Fibroblast of mammary gland (primary cell): ENCODE data around the gene TMEM217.

Experiments used
- DNase-seq: peaks from one replicate; pipeline ENCODE4 v3.0.0-alpha.2; 2010; ENCODE audit warnings: low read depth
- H3K4me3 ChIP-seq: 2 replicates; pipeline ENCODE4 v1.5.1; 2011; ENCODE audit warnings: low read depth, mild to moderate bottlenecking, low read length, moderate library complexity; ENCODE audit not compliant: control insufficient read depth
- CTCF ChIP-seq: conservative IDR thresholded peaks from 2 replicates; pipeline ENCODE4 v1.5.1; 2011; ENCODE audit warnings: low read depth, low read length, inconsistent platforms; ENCODE audit not compliant: control insufficient read depth, insufficient read depth

The TMEM217 gene

GRCh38 chr6:37172912-37173492 lies 84.9 kb downstream of the TMEM217 start:
- H3K4me3 ChIP-seq, result no peak overlapping the region
- TF ChIP-seq CTCF, result no peak
- DNase-seq, result no peak

DNA sequence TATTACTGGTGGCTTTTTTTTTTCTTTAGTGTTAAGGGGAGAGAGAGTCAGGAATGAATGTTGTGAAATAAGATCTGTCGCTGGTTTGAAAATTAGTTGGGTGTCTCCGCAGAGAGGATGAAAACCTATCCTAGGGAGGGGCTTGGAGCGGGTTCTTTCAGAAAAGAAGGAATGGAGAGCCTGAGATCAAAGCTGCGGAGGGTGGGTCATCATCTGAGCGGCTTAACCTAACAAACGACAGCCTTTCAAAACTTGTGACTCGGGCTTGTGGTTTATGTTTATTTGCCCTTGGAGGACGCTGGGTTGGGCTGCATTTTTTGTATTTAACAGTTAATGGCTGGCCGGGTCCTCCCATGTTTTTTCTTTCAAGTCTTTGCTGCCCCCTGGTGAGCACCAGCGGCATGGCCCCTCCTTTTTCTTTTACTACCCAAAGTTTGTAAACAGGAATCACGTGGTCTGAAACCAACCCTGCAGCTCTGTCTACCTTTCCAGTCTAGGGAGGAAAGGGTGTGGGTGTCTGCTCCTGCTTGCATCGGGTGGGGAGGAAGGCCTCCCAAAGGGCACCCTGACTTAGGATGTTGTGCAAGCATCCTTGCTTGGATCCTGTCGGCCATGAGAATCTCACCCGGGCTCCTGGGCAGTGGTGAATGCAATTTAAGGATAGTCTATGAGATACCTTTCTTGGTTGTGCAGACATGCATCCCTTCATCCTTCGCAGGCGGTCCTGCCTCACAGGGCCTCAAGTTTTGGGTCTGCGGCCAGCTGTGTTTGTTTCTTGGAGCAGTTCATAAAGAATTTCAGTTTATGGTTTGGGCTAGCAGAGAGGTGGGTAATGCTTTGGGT lies 85.8 kb downstream of the TMEM217 start:
- peak overlapping the region; percentile 80 for H3K4me3 ChIP-seq
- TF ChIP-seq CTCF, result peak; percentile 87
- DNase-seq, result peak; percentile 97

- peak overlapping the region; percentile 80 for H3K4me3 ChIP-seq
- no peak for TF ChIP-seq CTCF
- DNase-seq, result peak; percentile 62
Observed at GRCh38 chr6:37171201-37171969, 86.6 kb downstream of the TMEM217 start.

- H3K4me3 ChIP-seq, result peak overlapping the region; percentile 80
- no peak for TF ChIP-seq CTCF
- DNase-seq, result no peak
Observed at GRCh38 chr6:37170273-37171200, 87.4 kb downstream of the TMEM217 start.

DNA sequence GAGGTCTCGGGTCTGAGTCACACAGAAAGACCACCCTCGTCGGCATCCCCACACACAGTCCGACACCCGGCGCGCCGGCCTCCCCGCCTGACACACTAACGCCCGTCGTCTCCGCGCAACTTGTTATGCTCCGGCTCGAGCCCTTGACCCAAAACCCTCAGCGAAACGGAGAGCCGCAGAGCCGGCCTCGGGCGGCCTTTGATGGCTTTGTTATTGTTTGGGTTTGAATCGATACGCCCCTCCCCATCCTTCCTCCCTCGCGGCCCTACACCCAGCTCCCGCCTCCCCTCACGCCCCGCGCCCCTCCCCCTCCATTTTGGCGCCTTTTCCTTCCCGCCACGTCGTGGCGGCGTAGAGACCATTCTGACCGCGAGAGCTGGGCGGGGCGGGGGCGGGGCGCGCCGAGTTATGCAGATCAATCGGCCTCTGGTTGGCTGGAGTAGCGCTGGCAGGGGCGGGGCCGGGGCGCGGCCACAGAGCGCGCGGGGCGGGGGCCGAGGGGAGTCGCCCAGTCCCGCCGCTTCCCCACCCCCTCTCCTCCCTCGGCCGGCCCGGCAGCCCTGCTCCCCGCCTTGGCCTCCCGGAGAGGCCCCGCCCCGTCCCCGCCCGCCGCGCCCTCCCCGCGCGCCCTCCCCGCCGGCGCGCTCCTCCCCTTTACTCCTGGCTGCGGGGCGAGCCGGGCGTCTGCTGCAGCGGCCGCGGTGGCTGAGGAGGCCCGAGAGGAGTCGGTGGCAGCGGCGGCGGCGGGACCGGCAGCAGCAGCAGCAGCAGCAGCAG lies 88.3 kb downstream of the TMEM217 start, which contains the start of gene PIM1:
Gene PIM1 (plus strand): TSS at position 657 of the 777 bp plus-strand sequence. CDS start 424 bp downstream, outside the sequence.
- peak within 1 kb of the TSS; percentile 80 for H3K4me3 ChIP-seq
- no peak for TF ChIP-seq CTCF
- DNase-seq, result peak; percentile 93
